ENCODE data around the gene DNTT. TPM values are rescaled to one million over a fixed set of nuclear protein-coding genes. Genes with fewer than 3 reads are reported as not detected.

Gene DNTT
- total RNA-seq, 1 donor from 2014 or later = not detected

GRCh38 chr10:96377816-96378294, 73.6 kb downstream of the DNTT start:
- no peak for DNase-seq (ENCODE audit: low read depth in 2 of 2)

DNA sequence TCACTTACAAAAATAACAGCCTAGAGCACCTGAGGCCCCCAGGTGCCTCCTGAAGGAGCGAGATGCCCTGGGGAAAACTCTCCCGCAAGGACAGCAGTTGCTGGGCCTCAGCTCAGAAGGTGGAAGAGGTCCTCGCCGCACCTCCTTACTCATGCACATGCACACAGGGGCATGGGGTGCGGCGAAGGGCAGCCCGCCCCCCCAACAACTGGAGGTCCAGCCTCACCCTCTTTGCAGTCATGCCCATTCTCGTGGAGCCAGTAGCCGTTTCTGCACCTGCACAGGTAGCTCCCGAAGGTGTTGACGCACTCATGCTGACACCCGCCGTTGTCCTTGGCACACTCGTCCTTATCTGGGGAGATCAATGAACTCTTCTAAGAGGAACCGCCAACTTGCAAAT, 74.5 kb downstream of the DNTT start:
- no peak for DNase-seq (ENCODE audit: low read depth in 2 of 2)

- no peak for DNase-seq (ENCODE audit: low read depth in 2 of 2)
These were observed 75.5 kb downstream of the DNTT start for GRCh38 chr10:96379758-96380157.

DNA sequence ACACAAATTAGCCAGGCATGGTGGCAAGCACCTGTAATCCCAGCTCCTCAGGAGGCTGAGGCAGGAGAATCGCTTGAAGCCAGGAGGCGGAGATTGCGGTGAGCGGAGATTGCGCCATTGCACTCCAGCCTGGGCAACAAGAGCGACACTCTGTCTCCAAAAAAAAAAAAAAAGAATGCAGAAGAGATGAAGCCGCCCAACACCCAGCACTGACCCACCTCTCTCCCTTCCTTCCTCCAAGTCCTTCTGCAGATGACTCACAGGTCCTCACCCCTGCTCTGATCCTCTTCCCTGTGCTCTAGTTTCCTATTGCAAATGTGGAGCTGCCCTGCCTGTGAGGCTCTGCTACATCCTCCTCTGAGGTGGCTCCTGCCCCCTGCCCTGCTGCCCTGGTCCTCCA, 76.6 kb downstream of the DNTT start:
- DNase-seq (ENCODE audit: low read depth in 2 of 2) = peak in 1 of 2 donors; percentile 38

- no peak for DNase-seq (ENCODE audit: low read depth in 2 of 2)
These were observed 80.3 kb downstream of the DNTT start for GRCh38 chr10:96384506-96384905.

DNA sequence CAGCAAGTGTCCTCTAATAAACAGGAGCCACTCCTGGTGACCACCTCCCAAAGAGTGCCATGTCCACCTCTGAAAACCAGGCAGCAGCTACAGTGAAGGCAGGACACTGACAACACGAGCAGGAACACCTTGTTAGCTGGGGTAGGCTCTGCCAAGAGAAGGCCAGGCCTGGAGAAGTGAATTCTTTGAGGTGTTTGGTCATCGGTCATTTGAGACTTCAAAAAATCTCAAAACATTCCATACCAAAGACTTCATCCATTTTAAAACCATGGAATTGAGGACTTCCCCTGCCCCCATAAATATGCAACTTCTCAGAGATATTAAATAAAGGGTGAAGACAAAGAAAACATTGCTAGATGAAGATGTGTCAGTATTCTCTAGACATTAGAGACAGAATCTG, 82.9 kb downstream of the DNTT start:
- no peak for DNase-seq (ENCODE audit: low read depth in 2 of 2)

GRCh38 chr10:96387601-96388000, 83.4 kb downstream of the DNTT start:
- no peak for DNase-seq (ENCODE audit: low read depth in 2 of 2)

Other genes starting within 250 kb of the DNTT start
- gene ZNF518A, start 174.1 kb upstream of the DNTT start, total RNA-seq = 7.8 and 12.1 TPM in 2 replicates
- gene BLNK, start 32.9 kb upstream of the DNTT start, total RNA-seq = not detected in 2 replicates
- not detected in 2 replicates for gene OPALIN, start 54.6 kb downstream of the DNTT start, total RNA-seq
- gene TLL2, start 209.5 kb downstream of the DNTT start, total RNA-seq = under 0.01 TPM in 2 replicates

Data from lung microvascular endothelial cell (primary cell).